Peyer's patch (tissue), 4 donors: ENCODE measurements around the gene DDX28. TPM values are rescaled to one million over a fixed set of nuclear protein-coding genes. Genes with fewer than 3 reads are reported as not detected.

Source experiments
- DNase-seq, 3 donors: peaks; one replicate each; pipeline ENCODE4 v3.0.0-alpha.2; 2017 to 2019
- H3K27ac ChIP-seq, 4 donors: fragments of 200-600 bp; sonication (generic); one replicate each; pipeline ENCODE4 v1.5.1; 2016 to 2019
- H3K27me3 ChIP-seq, 2 donors: fragments of 200-600 bp; sonication (generic); one replicate each; pipeline ENCODE4 v1.5.1; 2019
- H3K36me3 ChIP-seq, 3 donors: fragments of 200-600 bp; sonication (generic); one replicate each; pipeline ENCODE4 v1.5.1; 2016 to 2019
- H3K4me1 ChIP-seq, 4 donors: fragments of 200-600 bp; sonication (generic); one replicate each; pipeline ENCODE4 v1.5.1; 2016 to 2019
- H3K4me3 ChIP-seq, 4 donors: fragments of 200-600 bp; sonication (generic); 1 replicate in 3 of 4; 2 replicates in 1 of 4; pipeline ENCODE4 v1.5.1; 2016 to 2019; ENCODE audit warnings: mild to moderate bottlenecking in 1 of 4
- H3K9me3 ChIP-seq, 4 donors: fragments of 200-600 bp; sonication (generic); one replicate each; pipeline ENCODE4 v1.5.1; 2016 to 2019; ENCODE audit warnings: mild to moderate bottlenecking in 1 of 4
- POLR2A ChIP-seq, 2 donors: fragments of 450-650 bp; IDR thresholded peaks; one replicate each; pipeline ENCODE4 v1.5.1; 2017; ENCODE audit warnings: antibody characterized with exemption in 2 of 2, mild to moderate bottlenecking in 2 of 2, moderate library complexity in 2 of 2
- total RNA-seq, 4 donors: library from RNA; depleted of rRNA; stranded (reverse); fragments of >200 nt; gene quantifications; one replicate each; pipeline ENCODE4 v1.1.0, GENCODE V29; 2016
- TF ChIP-seq, protein P1 (sequence below), 6 experiments: fragments of 450-650 bp in 4 of 6; fragments of 200-600 bp in 2 of 6; sonication (generic) in 1 of 6; IDR thresholded peaks; one replicate each; pipeline ENCODE4 v1.5.1; 2017 to 2019; ENCODE audit warnings: antibody characterized with exemption in 6 of 6, mild to moderate bottlenecking in 3 of 6, moderate library complexity in 1 of 6

DDX28 gene
- total RNA-seq, 4 donors from 2014 or later = 3.4 to 6.7 (median 4.1) TPM

DNA sequence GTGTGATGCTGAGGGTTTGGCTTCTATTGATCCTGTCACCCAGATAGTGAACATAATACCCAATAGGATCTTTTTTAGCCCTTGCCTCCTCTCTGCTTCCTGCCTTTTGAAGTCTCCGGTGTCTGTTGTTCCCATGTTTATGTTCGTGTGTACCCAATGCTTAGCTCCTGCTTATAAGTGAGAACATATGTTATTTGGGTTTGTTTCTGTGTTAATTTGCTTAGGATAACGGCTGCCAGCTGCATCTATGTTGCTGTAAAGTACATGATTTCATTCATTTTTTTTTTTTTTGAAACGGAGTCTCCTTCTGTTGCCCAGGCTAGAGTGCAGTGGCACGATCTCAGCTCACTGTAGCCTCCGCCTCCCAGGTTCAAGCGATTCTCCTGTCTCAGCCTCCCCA is 23.1 kb upstream of the DDX28 start:
- no peak for TF ChIP-seq POLR2A (IDR thresholded peaks at IDR 0.05)
- TF ChIP-seq, protein P1, sequence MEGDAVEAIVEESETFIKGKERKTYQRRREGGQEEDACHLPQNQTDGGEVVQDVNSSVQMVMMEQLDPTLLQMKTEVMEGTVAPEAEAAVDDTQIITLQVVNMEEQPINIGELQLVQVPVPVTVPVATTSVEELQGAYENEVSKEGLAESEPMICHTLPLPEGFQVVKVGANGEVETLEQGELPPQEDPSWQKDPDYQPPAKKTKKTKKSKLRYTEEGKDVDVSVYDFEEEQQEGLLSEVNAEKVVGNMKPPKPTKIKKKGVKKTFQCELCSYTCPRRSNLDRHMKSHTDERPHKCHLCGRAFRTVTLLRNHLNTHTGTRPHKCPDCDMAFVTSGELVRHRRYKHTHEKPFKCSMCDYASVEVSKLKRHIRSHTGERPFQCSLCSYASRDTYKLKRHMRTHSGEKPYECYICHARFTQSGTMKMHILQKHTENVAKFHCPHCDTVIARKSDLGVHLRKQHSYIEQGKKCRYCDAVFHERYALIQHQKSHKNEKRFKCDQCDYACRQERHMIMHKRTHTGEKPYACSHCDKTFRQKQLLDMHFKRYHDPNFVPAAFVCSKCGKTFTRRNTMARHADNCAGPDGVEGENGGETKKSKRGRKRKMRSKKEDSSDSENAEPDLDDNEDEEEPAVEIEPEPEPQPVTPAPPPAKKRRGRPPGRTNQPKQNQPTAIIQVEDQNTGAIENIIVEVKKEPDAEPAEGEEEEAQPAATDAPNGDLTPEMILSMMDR (IDR thresholded peaks at IDR 0.05) = no peak
- H3K4me3 ChIP-seq = no peak overlapping the region
- H3K9me3 ChIP-seq = no peaks in the 10 kb centered on the region
- H3K36me3 ChIP-seq = peaks cover 0 to 11% (median 0%) of the 10 kb centered on the region in 3 donors
- no peaks in the 10 kb centered on the region for H3K4me1 ChIP-seq
- H3K27ac ChIP-seq = no peak overlapping the region
- peak in 1 of 3 donors; percentile 0 for DNase-seq
- no peaks in the 10 kb centered on the region for H3K27me3 ChIP-seq

DNA sequence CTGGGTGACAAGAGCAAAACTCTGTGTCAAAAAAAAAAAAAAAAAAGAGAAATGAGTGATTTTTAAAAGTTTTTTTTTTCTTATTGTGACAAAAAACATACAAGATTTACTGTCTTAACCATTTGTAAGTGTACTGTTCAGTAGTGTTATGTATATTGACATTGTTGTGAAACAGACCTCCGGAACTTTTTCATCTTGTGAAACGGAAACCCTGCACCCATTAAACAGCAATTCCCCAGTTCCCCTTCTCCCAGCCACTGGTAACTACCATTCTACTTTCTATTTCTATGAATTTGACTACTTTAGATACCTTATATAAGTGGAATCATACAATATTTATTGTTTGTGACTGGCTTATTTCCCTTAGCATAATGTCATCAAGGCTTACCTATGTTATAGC is 18.8 kb upstream of the DDX28 start:
- no peak for DNase-seq
- no peak overlapping the region for H3K27ac ChIP-seq

DNA sequence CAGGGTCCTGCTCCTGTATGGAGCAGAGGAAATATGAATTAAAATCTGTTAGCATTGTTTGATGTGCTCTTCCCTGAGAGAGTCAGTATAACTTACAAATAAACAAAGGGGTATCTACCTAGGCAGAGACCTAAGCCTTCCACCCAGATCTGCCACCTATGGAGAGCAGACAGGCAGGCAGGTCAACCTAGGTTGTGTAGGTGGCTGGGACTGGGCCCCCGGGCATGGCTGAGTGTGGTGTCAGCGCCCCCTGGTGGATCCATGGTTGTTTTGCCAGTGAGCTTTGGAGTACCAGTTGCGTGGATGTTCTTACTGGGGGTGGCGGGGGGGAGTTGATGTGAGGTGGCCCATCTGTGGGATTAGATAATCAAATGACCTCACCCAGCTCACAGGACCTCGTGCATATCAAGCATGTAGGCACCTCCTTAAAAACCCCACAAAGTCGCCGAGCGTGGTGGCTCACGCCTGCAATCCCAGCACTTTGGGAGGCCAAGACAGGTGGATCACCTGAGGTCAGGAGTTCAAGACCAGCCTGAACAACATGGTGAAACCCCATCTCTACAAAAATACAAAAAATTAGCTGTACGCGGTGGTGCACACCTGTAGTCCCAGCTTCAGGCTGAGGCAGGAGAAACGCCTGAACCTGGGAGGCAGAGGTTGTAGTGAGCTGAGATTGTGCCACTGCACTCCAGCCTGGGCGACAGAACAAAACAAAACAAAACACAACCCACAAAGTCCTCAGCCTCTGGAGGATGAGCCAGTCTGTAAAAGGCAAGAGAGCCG is 17.7 kb upstream of the DDX28 start:
- Histone ChIP-seq H3K9me3 (no peaks in the 10 kb centered on the region), H3K27me3 (no peaks in the 10 kb centered on the region), H3K36me3 (no peaks in the 10 kb centered on the region), H3K27ac (peak overlapping the region in 2 of 4 donors; percentile 50 to 80), H3K4me1 (peaks cover 0 to 8% (median 0%) of the 10 kb centered on the region in 4 donors), H3K4me3 (no peak overlapping the region)
- TF ChIP-seq, protein P1 (IDR thresholded peaks at IDR 0.05) = peak; percentile 81 to 95 (median 86)
- no peak for TF ChIP-seq POLR2A (IDR thresholded peaks at IDR 0.05)
- peak; percentile 89 to 95 (median 94) for DNase-seq

More for the DNA sequence above, 18.8 kb upstream of the DDX28 start:
- H3K4me3 ChIP-seq = no peak overlapping the region
- TF ChIP-seq, protein P1 (IDR thresholded peaks at IDR 0.05) = no peak
- TF ChIP-seq POLR2A (IDR thresholded peaks at IDR 0.05) = no peak
- no peaks in the 10 kb centered on the region for H3K9me3 ChIP-seq
- H3K27me3 ChIP-seq = no peaks in the 10 kb centered on the region
- peaks cover 0 to 8% (median 0%) of the 10 kb centered on the region in 4 donors for H3K4me1 ChIP-seq
- no peaks in the 10 kb centered on the region for H3K36me3 ChIP-seq

DNA sequence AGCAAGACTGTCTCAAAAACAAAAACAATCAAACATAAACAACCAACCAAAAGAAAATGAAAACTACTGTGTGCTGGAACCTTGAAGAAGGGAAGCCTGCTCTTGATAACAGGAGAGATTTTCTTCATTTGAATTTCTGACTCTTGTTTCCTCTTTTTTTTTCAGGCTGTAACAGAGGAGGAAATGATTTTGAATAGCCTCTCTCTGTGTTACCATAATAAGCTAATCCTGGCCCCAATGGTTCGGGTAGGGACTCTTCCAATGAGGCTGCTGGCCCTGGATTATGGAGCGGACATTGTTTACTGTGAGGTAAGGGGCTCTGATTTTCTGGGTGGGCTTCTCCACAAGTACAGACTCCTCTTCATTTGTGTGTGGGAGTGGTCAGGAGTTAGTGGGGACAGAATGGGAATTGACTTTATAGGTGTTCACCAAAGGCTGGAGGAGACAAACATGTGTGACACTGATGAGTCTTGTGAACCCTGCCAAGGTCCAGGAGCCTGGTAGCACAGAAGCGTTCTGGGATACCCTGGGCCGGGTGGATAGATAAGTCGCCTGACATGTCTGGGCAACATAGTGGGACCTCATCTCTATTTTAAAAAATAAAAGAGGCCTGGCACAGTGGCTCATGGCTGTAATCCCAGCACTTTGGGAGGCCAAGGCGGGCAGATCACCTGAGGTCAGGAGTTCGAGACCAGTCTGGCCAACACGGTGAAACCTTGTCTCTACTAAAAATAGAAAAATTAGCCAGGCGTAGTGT is 15.0 kb upstream of the DDX28 start:
- Histone ChIP-seq H3K27ac (peak overlapping the region in 3 of 4 donors; percentile 6 to 80 (median 63)), H3K4me3 (peak overlapping the region in 2 of 4 donors; percentile 23 to 32), H3K9me3 (no peaks in the 10 kb centered on the region), H3K36me3 (no peaks in the 10 kb centered on the region), H3K4me1 (peaks cover 0 to 8% (median 0%) of the 10 kb centered on the region in 4 donors), H3K27me3 (no peaks in the 10 kb centered on the region)
- peak in 1 of 3 donors; percentile 33 for DNase-seq
- TF ChIP-seq, protein P1 (IDR thresholded peaks at IDR 0.05) = no peak
- no peak for TF ChIP-seq POLR2A (IDR thresholded peaks at IDR 0.05)

DNA sequence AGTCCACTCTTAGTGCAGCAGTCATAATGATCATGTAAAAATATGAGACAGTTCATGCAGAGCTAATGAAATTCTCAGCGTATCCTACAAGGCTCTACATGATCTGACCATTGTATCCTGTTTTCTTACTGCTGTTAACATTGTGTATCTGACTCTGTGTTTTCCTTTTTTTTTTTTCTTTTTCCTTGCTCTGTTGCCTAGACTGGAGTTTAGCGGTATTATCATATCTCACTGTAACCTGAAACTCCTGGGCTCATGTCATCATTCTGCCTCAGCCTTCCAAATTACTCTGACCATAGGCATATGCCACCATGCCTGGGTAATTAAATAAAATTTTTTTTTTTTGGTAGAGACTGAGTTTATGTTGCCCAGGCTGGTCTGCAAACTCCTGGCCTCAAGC is 12.2 kb upstream of the DDX28 start:
- no peaks in the 10 kb centered on the region for H3K9me3 ChIP-seq
- H3K27me3 ChIP-seq = no peaks in the 10 kb centered on the region
- no peak overlapping the region for H3K4me3 ChIP-seq
- DNase-seq = no peak
- no peak overlapping the region for H3K27ac ChIP-seq
- H3K4me1 ChIP-seq = peaks cover 0 to 5% (median 0%) of the 10 kb centered on the region in 4 donors
- TF ChIP-seq, protein P1 (IDR thresholded peaks at IDR 0.05) = no peak
- TF ChIP-seq POLR2A (IDR thresholded peaks at IDR 0.05) = no peak
- H3K36me3 ChIP-seq = no peaks in the 10 kb centered on the region
